Dedifferentiated amniotic fluid mesenchymal stem cell (primary cell): ENCODE data around the gene KCNH4.

Experiments used
- DNase-seq: peaks from one replicate; pipeline ENCODE4 v3.0.0-alpha.2; 2016; ENCODE audit errors: extremely low spot score

KCNH4 gene

GRCh38 chr17:42117397-42118125 is 63.4 kb downstream of the KCNH4 start:
- no peak for DNase-seq

DNA sequence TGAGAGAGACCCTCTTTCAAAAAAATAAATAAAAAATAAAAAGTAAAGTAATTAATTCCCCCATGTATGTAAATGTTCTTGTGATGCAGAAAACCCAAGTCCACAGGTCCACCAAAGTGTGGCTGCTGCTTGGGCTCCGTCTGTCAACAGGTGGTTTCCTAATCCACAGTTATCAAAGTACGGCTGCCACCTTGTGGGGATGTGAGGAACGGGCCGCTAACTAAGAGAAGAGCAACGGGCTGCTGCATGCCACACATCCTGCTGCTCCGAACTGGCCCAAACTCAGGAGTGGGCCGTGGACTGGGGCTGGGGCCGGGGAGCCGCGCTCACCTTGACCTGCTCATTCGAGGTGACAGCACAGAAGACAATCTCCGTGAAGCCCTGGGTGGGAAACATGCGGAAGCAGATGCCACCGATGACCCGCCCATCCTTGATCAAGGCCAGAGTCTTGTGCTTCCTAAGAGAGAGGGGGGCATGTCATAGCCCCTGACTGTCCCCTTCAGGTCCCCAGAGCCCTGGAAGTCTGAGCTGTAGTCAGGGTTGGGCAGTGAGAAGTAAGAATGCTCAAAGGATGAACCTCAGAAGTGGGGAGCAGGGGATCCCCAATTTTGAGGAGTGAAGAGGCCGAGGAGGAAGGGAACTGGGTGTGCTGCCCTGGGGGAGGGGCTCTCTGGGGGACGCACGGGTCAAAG is 64.1 kb downstream of the KCNH4 start:
- peak; percentile 86 for DNase-seq

DNA sequence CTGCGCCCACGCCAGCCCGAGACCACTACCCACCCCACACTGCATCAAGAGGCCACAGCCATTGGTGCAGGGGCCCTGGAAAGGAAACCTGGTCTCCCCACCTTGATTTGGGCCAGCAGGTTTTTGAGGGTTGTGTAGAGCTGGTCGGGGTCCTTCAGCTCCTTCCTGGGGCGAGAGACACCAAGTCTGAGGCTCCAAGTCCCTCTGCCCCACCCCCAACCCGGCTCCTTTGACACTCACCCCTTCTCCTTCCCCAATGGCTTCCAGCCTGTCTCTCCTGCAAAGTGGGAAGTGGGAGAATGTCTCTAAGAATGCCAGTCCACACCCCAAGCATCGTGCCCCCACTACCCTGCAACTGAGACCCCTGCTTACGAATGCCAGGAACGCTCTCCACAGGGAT is 66.8 kb downstream of the KCNH4 start:
- no peak for DNase-seq

DNA sequence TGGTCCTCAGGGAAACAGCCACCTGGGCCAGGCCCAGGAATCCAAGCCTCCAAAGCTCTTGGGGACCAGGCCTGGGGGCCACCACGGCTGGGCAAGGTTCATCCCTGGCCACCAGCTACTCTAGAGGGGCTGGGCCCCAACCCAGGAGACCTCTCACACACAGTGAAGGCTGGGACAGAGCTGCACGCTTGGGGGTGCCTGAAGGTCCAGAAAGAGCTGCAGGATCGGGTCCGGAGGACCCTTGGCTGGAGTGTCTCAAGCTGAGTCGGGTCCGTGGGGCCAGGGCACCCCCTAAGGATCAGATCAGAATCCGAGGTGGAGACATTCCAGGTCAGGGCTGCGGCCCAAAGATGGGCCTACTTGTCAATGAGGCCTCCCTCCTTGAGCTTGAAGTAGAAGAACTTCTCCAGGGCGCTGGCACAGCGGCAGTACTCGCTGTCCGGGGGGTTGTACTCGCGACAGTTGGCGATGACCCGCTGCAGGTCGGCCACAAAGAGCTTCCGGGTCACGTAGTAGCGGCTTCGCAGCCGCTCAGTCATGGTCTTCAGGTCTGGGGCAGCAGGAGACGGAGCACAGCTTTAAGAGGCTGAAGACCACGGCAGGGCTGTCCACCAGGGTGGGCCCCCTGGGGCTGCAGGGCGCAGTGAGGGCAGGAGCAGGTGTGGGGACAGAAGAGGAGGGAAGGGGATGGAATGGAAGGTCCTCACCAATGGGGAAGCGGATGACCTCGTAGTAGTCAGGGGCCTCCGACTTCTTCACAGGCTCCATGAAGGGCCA is 67.5 kb downstream of the KCNH4 start:
- no peak for DNase-seq

DNA sequence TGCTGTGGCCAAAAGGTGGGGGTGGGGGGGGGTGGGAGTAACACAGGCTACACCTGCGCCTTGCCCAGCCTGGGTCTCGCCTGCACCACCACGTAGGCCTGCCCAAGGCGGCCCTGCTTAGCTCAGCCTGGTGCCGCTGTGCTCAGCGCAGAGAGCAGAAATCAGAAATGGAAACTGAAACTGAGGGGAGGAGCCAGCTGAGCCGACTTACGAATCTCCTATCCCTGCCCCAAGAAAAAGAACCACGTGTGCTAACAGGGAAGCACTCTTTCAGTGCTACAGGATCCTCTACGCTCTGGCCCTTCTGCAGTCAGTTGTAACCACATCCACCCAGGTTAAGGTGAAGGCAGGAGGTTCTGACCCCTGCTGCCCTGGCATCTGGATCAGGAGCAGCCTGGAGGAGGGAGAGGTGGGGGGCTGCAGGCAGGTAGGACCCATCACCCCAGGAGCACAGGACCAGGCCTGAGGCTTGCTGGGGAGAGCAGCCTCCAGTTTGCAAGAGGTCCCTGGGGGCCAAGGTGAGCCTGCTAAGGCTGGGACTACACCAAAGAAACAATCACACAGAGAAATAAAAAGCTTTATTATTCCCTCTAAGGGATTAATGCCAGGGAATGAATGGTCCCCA is 68.3 kb downstream of the KCNH4 start, which contains the start of gene DHX58:
TSS of gene DHX58 (minus strand) at position 163 of the 625 bp plus-strand sequence. CDS start 822 bp downstream, outside the sequence.
- peak; percentile 84 for DNase-seq

GRCh38 chr17:42111871-42112551 is 68.9 kb downstream of the KCNH4 start:
- no peak for DNase-seq

GRCh38 chr17:42111265-42111636 is 69.7 kb downstream of the KCNH4 start:
- no peak for DNase-seq

DNA sequence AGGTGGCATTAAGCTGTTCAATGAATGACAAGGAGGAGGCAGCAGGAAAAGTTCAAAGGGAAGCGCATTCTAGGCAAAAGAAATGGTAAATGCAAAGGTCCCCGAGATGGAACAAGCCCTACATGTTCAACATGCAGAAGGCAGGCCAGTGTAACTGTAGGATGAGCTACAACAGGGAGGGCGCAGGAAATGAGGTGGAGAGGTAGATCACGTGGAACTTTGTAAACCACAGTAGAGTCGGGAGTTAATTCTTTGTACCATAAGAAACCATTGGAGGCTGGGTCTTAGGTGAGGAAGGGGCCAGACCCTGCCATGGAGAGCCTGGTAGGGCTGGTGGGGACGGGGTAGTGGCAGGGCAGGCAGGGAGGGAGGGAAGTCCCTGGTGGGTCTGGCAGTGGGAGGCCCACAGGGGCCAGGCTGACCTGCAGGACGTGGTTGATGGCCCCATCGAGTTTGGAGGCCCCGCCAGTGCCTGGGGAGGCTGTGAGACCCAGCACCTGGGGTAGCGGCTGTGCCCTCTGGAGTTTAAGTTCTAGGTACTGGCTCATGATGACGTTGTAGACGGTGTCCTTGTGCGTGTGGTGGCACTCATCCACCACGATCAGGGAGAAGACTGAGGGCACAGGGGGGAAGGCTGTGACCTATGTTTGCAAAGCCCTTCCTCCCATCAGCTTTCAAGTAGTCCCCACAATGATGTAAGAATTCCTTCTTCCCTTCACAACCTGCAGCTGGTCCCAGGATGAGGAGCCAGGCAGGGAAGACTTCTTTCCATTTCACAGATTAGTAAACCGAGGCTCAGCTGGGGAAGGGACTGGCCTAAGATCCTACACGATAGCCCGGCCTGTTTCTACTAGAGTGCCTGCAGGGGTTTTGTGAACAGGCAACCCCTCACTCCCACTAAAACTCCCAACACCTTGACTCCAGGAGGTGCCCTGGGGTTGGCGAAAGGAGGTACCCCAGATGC is 70.4 kb downstream of the KCNH4 start:
- DNase-seq: no peak

DNA sequence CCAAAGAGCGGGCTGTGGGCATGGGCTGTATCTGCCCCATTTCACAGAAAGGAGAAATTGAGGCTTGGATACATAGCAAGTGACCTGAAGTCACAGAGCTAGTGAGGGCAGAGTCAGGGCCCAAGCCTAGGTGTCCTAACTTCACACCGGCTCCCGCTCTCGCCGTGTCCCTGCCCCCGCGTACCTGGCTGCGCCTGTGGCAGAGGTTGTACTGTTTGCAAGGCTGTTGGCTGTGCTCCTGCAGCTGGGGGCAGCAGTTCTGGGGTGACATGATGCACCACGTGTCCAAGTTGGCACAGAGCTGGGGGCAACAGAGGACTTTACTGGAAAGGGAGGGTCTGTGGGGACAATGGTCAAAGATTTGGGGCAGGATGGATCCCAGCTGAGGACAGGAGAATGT is 71.9 kb downstream of the KCNH4 start:
- no peak for DNase-seq

DNA sequence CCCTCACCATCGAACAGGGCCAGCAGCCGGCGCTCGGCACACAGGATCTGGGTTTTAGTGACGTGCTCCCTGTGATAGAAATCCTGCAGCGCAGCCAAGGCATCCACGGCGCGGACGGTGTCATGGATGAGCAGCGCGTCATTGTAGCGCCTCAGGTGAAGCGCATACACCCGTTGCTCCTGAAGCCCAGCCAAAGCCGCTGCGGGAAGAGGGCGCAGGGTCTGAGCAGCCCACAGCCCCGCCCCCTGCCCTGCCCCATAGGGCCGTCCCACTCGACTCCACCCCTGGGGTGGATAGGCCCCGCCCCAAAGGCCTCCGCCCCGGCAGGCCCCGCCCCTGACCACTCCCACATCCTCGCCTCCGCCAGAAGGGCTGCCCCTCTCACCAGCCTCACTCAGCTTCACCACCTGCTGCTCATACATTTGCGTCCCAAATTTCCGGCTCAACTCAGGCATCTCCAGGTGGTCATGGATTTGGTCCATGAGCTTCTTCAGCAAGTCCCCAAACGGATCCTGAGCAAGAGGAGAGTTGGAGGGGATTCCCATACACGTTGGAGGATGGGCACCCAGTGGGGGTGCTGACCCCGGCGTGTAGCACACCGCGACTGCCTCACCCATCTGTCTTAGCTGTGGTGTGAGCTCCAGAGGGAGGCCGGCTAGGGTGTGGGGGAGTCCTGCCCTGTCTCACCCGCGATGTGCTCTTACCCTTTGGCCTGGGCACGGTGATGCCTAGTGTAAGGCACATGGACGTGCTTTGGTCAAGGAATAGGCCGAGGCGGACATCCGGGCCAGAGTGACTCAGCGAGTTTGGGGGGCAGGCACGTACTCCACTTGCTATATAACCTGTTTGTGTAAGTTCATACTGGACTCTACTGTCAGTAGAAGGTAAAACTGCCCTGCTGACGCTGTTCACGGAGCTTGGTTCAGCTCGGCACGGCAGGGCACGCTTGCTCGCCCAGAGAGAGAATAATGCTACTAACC is 73.1 kb downstream of the KCNH4 start:
- DNase-seq: no peak

DNA sequence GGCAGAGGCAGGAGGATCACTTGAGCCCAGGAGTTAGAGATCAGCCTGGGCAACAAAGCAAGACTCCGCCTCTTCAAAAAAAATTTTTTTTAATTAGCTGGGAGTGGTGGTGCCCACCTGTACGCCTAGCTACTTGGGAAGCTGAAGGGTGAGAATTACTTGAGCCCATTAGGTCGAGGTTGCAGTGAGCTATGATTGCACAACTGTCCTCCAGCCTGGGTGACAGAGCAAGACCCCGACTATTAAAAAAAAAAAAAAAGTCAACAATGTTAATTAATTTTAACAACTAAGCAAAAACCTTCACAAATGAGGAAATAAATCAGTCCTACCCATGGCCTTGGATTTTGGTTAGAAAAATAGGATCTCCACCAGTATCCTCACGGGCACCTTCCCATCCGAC is 73.8 kb downstream of the KCNH4 start:
- no peak for DNase-seq
